HG03064 (cell line): Measurements from ENCODE around the gene COPS3.
"Not testable (repeated sequence)": the region's sequence is repeated elsewhere in the genome, so short reads cannot be mapped to it uniquely, and the experiment has no call there.

ENCODE experiments used
- ATAC-seq: cut with Tn5 transposase; IDR thresholded peaks from one replicate; pipeline ENCODE4 v1.9.1; 2021; ENCODE audit warnings: low read depth; ENCODE audit not compliant: unreplicated experiment

The COPS3 gene

DNA sequence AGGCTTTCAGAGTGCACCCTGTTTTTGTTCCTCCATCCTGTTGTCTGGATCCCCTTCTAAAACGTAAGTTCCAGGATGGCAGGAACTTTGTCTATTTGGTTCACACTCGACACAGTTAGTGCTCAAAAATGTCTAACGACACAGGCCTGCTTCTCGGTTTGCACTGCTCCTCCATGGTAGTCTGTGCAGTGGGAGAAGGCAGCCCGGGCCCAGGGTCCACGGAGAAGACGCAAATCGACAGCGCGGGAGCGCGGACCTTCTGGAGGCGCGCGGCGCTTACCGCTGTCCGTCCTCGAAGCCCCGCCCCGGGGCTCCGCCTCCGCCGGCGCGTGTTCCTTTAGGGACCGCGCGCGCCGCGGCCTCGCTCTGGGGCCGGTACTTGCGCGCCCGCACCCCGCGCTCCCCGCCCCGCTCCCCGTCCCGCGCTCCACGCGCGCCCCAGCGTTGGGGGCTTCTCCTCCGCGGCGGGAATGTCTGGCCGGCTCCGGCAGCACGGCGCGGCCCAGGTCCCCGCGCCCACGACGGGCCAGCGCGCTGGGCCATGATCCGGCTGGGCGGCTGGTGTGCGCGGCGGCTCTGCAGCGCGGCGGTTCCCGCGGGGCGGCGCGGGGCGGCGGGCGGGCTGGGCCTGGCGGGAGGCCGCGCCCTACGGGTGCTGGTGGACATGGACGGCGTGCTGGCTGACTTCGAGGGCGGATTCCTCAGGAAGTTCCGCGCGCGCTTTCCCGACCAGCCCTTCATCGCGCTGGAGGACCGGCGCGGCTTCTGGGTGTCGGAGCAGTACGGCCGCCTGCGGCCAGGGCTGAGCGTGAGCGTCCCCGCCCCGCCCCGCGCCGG, 22.2 kb upstream of the COPS3 start, which contains the start of gene NT5M:
TSS of gene NT5M (plus strand) at position 364 of the 837 bp plus-strand sequence. CDS start at position 542, 178 bp downstream.
- no peak for ATAC-seq

DNA sequence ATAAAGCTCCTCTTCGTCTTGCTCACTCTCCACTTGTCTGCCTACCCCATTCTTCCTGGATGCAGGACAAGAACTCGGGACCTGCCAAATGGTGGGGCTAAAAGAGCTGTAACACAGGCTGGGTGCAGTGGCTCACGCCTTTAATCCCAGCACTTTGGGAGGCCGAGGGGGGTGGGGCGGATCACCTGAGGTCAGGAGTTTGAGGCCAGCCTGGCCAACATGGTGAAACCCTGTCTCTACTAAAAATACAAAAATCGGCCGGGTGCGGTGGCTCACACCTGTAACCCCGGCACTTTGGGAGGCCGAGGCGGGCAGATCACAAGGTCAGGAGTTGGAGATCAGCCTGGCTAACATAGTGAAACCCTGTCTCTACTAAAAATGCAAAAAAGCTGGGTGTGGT, 20.6 kb upstream of the COPS3 start:
- ATAC-seq: not testable (repeated sequence)

DNA sequence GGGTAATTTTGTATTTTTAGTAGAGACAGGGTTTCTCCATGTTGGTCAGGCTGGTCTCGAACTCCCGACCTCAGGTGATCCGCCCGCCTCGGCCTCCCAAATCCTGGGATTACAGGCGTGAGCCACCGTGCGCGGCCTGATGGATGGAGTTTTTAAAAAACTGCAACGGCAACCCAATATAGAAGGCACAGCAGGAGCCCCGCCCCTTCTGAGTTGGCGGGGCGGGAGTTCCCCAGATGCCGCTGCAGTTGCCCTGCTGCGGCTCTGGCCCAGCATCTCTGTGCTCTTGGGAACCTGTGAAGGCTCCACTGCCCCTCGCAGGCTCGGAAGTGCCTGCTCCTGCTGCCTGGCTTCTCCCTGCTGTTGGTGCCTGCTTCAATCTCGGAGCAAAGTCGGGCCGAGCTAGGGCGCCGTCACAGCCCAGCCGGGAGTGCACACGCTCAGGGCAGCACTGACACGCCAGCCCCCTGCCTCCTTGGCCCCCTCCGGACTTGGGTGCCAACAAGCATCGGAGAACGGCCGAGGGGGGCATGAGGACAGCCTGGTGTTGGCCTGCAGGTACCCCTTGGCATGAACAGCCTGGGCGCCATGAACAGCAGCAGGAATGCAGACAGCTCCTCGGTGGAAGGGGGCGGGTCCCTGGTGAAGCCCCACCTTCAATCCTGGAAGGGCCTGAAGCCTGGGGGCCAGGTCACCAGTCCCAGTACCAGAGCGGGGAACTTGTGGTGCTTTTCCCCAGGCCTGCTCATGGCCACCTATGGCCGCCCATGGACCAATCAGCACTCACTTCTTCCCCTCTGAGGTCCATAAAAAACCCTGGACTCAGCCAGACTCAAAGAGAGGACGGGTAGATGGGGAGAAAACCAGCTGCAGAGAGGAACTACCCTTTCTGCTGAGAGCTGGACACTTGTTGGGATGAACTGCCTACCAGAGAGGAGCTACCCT, 19.9 kb upstream of the COPS3 start:
- no peak for ATAC-seq

DNA sequence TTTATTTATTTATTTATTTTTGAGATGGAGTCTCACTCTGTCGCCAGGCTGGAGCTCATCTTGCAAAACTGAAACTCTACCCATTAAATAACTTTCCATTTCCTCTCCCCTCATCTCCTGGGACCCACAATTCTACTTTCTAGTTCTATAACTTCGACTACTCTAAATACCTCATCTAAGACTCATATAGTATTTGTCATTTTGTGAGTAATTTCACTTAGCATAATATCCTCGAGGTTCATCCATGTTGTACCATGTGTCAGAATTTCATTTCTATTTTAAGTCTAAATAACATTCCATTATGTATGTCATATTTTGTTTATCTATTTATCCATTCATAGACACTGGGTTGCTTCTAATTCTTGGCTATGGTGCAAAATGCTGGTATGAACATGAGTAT, 17.1 kb upstream of the COPS3 start:
- ATAC-seq: no peak

DNA sequence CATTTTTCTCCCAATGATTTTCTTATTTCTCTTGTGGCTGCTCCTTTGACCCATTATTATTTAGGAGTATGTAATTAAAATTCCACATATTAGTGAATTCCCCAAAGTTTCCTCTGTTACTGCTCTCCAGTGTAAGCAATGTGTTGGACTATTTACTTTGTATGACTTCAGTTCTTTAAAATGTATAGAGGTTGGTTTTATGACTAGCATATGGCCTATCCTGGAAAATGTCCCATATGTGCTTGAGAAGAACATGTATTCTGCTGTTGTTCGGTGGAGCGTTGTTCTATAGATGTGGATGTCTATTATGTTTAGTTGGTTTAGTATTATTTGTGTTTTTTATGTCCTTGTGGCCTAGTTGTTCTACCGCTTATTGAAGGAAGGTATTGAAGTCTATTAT, 16.2 kb upstream of the COPS3 start:
- no peak for ATAC-seq

DNA sequence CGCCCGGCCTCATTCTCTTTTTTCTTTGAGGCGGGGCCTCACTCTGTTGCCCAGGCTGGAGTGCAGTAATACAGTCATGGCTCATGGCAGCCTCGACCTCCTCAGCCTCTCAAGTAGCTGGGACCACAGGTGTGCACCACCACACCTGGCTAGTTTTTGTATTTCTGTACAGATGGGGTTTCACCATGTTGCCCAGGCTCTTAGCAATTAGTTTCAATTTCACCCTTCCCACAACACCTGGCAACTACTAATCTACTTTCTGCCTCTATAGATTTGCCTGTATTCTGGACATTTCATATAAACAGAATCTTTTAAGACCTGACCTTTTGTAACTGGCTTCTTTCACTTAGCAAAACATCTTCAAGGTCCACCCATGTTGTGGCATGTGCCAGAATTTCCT, 14.1 kb upstream of the COPS3 start:
- no peak for ATAC-seq

DNA sequence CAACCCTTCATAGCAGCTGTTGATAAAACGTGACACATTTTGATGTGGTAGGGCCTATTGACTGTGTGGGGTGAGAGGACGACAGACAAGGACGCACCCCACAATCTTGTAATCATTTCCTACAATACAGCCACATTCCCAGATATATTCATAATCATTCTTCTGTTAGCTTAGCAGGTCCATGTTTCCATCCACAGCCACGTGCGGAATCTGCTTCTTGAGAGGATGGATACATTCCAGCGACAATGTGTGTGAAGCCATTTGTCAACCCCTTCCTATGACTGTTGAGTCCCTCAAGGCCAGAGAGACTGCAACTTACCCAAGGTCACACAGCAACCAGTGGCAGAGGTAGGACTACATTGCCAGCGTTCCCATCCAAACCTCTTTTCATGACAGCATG, 8.7 kb upstream of the COPS3 start:
- ATAC-seq: no peak

DNA sequence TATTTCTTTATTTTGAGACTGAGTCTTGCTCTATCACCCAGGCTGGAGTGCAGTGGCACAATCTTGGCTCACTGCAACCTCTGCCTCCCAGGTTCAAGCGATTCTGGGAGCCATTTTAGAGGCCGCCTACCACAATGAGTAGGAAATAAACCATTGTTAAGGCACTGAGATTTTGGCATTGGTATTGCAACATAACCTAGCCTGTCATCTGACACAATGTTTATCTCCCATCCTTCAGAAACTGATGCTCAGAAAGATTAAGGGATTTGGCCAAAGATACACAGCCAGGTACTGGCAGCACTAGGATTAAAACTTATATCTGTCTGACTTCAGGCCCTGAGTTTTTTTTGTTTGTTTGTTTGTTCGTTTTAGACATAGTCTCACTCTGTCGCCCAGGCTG, 8.0 kb upstream of the COPS3 start:
- ATAC-seq: no peak

DNA sequence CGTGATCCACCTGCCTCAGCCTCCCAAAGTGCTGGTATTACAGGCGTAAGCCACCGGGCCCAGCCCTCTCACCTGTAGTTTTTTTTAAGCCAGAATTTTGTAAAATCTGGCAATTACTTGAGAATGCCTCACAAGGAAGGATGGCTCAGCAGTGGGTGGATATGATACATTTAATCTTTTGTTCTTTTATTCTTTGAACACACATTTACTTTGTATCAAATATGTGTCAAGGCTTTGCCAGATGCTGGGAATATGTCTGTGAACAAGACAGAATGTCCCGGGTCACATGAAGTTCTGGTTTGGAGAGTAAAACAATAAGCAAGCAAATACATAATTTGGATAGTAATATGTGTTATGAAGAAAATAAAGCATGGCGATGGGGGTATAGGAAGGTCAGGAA, 4.9 kb upstream of the COPS3 start:
- ATAC-seq: no peak

DNA sequence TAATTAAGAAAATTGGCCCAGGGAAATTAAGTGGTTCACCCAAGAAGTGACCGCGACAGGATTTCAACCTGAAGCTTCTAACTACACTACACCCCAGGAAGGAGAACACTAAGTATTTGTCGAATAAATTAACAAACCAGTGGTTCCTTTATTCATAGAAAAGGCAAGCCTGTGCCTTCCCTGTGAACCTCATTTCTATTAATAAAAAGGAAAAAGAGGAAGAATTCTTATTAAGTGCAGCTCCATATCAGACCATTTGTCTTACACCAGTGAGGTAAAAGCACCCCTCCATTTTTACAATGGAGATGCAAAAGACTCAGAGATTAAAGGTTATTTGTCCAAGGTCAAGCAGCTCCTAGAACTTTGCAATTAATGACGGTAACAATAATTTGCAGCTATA, 1.7 kb downstream of the COPS3 start:
- ATAC-seq: no peak

DNA sequence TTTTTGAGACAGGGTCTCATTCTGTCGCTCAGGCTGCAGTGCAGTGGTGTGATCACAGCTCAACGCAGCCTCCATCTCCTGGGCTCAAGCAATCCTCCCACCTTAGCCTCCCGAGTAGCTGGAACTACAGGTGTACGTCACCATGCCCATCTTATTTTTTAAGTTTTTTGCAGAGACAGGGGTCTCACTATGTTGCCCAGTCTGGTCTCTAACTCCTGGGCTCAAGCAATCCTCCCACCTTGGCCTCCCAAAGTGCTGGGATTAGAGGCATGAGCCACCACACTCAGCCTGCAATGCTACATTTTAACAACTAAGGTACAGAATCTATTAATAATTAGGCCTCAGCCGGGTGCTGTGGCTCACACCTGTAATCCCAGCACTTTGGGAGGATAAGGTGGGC, 3.6 kb downstream of the COPS3 start:
- ATAC-seq: not testable (repeated sequence)

DNA sequence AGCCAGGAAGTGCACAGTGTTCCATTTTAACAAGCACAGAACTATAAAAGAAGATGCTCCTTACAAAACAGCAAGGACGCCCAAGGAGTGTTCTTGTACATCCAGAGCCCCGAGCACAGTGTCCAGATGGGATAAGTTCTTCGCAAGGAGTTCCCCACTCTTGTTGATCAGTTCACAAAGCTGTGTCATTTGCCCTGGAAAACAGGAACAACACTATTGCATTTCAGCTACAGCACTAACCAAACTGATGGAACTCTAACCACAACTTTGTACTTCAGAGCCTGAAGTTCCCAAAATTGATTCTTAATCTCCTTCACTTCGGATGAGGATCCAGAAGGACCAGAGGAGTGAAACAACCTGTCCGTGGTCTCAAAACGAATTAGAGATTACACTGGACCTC, 5.1 kb downstream of the COPS3 start:
- no peak for ATAC-seq

DNA sequence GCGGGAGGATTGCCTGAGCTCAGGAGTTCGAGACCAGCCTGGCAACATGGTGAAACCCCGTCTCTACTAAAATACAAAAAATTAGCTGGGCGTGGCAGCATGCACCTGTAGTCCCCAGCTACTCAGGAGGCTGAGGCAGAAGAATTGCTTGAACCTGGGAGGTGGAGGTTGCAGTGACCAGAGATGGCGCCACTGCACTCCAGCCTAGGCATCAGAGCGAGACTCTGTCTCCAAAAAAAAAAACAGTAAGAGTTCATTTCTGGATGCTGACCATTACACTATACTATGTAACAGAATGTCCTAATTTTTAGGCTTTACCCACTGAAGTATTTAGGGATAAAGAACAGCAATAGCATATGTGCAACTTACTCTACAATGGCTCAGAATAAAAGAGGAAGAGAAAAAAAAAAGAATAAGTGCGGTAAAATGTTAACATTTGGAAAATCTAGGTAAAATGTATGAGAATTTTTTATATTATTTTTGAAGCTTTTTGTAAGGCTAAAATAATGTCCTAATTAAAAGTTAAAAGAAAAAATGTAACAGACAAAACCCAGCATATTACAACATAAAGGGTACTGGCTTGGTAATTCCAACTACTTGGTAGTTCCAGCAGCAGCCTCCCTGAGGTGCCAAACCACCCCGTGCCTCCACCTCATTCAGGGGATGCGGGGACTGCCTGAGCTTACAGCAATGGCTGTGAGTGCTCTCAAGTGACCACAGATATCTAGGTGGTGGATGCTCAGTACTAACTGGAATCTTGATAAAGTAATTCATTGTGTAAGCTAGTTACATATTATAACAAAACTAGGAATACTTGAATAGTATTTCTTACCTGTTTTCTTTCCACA, 10.9 kb downstream of the COPS3 start:
- no peak for ATAC-seq

DNA sequence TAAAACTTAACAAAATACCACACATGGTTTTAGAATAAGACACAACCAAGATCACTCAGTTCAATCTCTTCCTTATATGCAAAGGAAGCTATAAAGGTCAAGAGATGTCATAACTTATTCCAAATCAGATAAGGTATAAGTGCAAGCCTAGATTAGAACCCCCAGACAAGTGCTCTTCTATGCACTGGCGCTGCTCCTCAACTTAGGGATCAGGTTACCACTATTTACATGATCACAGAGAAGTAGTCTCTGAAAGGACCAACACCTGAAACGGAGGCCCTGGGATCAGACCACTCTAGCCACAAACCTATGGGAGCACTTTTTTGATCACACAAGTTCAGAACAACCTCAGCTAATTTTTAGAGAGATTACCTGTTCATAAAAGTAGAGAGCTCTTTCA, 16.6 kb downstream of the COPS3 start:
- no peak for ATAC-seq

DNA sequence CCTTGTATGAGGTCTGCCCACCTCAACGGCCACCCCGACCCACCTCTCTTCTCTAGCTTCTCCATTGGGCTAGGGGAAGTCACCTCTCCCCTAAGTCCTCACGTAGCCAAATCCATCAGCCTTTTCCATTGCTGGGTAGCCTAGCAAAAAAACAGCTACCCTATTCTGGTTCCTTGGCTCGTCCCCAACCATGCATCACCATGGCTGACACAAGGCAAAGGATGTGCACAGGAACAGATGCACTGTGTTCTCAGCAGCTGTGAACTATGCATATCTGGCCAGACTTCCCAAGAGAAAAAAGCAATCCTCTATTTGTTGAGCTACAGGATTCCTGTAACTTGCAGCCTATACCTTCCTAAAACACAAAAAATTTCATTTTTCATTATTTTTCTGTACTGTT, 22.0 kb downstream of the COPS3 start:
- no peak for ATAC-seq

DNA sequence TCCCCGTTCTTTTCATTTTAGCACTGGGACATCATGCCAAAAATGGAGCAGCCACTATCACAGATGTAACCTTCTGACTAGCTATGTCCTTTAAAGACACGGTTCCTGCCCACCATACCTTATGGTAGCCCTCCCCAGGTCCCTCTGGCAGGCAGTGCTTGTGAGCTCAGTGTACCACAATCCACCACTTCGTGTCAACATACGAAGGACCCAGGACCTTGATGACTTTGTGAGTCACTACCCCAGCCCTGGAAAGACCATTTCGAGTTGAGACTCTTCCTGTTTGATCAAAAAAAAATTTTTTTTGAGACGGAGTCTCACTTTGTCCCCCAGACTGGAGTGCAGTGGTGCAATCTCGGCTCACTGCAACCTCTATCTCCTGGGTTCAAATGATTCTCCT, 23.0 kb downstream of the COPS3 start:
- ATAC-seq: no peak

DNA sequence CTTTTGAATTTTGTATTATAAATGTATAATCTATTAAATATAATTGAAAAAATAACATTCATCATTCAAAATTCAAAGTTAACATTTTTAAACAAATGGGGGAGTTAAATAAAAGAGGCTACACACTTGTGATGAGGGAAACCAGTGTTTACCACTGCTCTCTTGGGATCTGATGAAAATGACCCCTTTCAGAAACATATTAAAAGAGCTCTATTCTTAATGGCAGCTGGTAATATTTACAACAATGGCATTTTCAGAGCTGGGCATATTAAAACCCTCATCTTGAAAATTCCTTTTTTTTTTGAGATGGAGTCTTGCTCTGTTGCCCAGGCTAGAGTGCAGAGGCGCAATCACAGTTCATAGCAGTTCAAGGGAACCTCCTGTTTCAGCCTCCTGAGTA, 24.7 kb downstream of the COPS3 start:
- no peak for ATAC-seq

DNA sequence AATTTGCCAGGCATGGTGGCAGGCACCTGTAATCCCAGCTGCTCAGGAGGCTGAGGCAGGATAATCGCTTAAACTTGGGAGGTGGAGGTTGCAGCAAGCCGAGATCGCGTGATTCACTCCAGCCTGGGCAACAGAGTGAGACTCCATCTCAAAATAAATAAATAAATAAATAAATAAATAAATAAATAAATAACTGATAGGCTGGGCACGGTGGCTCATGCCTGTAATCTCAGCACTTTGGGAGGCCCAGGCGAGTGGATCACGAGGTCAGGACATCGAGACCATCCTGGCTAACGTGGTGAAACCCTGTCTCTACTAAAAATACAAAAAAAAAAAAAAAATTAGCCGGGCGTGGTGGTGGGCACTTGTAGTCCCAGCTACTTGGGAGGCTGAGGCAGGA, 25.4 kb downstream of the COPS3 start:
- not testable (repeated sequence) for ATAC-seq

DNA sequence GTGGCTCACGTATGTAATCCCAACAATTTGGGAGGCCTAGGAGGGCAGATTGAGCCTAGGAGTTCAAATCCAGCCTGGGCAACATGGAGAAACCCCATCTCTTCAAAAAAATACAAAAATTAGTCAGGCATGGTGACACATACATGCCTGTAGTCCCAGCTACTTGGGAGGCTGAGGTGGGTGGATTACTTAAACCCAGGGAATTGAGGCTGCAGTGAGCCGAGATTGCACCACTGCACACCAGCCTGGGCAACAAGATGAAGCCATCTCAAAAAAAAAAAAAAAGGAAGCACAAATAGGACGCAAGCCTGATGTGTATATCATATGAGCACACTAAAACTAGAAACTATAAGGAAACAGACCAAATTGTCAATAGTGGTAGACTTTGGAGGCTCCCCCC, 27.0 kb downstream of the COPS3 start:
- no peak for ATAC-seq

DNA sequence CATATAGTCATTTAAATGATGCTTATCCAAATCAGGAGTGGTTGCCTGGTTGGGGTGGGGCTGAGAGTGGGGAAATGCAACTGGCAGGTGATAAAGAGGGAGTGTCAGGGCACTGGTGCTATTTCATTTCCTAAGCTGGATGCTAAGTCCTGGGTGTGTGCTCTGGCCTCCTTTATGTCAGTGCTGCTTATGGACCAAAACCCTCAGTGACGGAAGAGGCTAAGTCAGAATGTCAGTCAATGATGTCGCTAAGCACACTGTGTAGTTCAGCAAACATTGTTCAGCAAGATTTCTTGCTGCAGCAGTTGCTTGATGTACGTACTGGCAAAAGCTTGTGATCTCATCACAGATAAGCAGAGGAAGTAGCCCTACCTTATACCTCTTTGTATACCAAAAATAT, 27.6 kb downstream of the COPS3 start:
- ATAC-seq: no peak
